ES-I3 (cell line): ENCODE results near the gene CTTN.
"Not testable (repeated sequence)": the region's sequence is repeated elsewhere in the genome, so short reads cannot be mapped to it uniquely, and the experiment has no call there.

Source experiments
- H3K36me3 ChIP-seq: 2 replicates; pipeline ENCODE4 v1.6.1; 2013; ENCODE audit warnings: mild to moderate bottlenecking, low read length, control low read depth, moderate library complexity; ENCODE audit not compliant: insufficient read depth
- H3K4me1 ChIP-seq: 2 replicates; pipeline ENCODE4 v1.6.1; 2013; ENCODE audit warnings: mild to moderate bottlenecking, control low read depth, low read length; ENCODE audit not compliant: insufficient read depth
- H3K9ac ChIP-seq: 2 replicates; pipeline ENCODE4 v1.6.1; 2013; ENCODE audit warnings: low read depth, mild to moderate bottlenecking, low read length, moderate library complexity
- H3K9me3 ChIP-seq: 2 replicates; pipeline ENCODE4 v1.6.1; 2013; ENCODE audit warnings: mild to moderate bottlenecking, low read length, moderate library complexity; ENCODE audit not compliant: control insufficient read depth, insufficient read depth

Gene CTTN

GRCh38 chr11:70367071-70367470 lies 31.3 kb upstream of the CTTN start:
- peaks cover 14% of the 10 kb centered on the region for H3K36me3 ChIP-seq
- no peak overlapping the region for H3K9ac ChIP-seq
- H3K9me3 ChIP-seq = no peaks in the 10 kb centered on the region
- no peaks in the 10 kb centered on the region for H3K4me1 ChIP-seq

- H3K4me1 ChIP-seq = no peaks in the 10 kb centered on the region
- no peak overlapping the region for H3K9ac ChIP-seq
- peaks cover 20% of the 10 kb centered on the region for H3K36me3 ChIP-seq
- no peaks in the 10 kb centered on the region for H3K9me3 ChIP-seq
Observed at GRCh38 chr11:70368961-70369360, 29.4 kb upstream of the CTTN start.

GRCh38 chr11:70371241-70371640 lies 27.1 kb upstream of the CTTN start:
- no peak overlapping the region for H3K9ac ChIP-seq
- no peaks in the 10 kb centered on the region for H3K9me3 ChIP-seq
- H3K36me3 ChIP-seq = peaks cover 32% of the 10 kb centered on the region
- H3K4me1 ChIP-seq = no peaks in the 10 kb centered on the region

GRCh38 chr11:70372076-70372475 lies 26.3 kb upstream of the CTTN start:
- no peaks in the 10 kb centered on the region for H3K4me1 ChIP-seq
- H3K36me3 ChIP-seq = peaks cover 35% of the 10 kb centered on the region
- no peak overlapping the region for H3K9ac ChIP-seq
- H3K9me3 ChIP-seq = no peaks in the 10 kb centered on the region

GRCh38 chr11:70376621-70377020 lies 21.7 kb upstream of the CTTN start:
- H3K36me3 ChIP-seq = peaks cover 31% of the 10 kb centered on the region
- H3K9me3 ChIP-seq = no peaks in the 10 kb centered on the region
- no peak overlapping the region for H3K9ac ChIP-seq
- peaks cover 2% of the 10 kb centered on the region for H3K4me1 ChIP-seq

- Histone ChIP-seq H3K36me3 (peaks cover 25% of the 10 kb centered on the region), H3K9ac (no peak overlapping the region), H3K9me3 (no peaks in the 10 kb centered on the region), H3K4me1 (peaks cover 11% of the 10 kb centered on the region)
Observed at GRCh38 chr11:70377645-70378044, 20.7 kb upstream of the CTTN start.

GRCh38 chr11:70378506-70379134 lies 19.7 kb upstream of the CTTN start:
- Histone ChIP-seq H3K9ac (no peak overlapping the region), H3K4me1 (peaks cover 11% of the 10 kb centered on the region), H3K36me3 (peaks cover 18% of the 10 kb centered on the region), H3K9me3 (no peaks in the 10 kb centered on the region)

- peaks cover 11% of the 10 kb centered on the region for H3K4me1 ChIP-seq
- H3K9me3 ChIP-seq = no peaks in the 10 kb centered on the region
- peaks cover 6% of the 10 kb centered on the region for H3K36me3 ChIP-seq
- H3K9ac ChIP-seq = no peak overlapping the region
Observed at GRCh38 chr11:70381350-70381749, 17.0 kb upstream of the CTTN start.

GRCh38 chr11:70381872-70382861 lies 16.2 kb upstream of the CTTN start:
- peaks cover 3% of the 10 kb centered on the region for H3K36me3 ChIP-seq
- no peak overlapping the region for H3K9ac ChIP-seq
- H3K9me3 ChIP-seq = no peaks in the 10 kb centered on the region
- H3K4me1 ChIP-seq = peaks cover 11% of the 10 kb centered on the region

GRCh38 chr11:70383664-70384565 lies 14.4 kb upstream of the CTTN start:
- H3K36me3 ChIP-seq = no peaks in the 10 kb centered on the region
- no peak overlapping the region for H3K9ac ChIP-seq
- no peaks in the 10 kb centered on the region for H3K9me3 ChIP-seq
- H3K4me1 ChIP-seq = peaks cover 11% of the 10 kb centered on the region

GRCh38 chr11:70384566-70385152 lies 13.7 kb upstream of the CTTN start:
- H3K9ac ChIP-seq = no peak overlapping the region
- peaks cover 16% of the 10 kb centered on the region for H3K4me1 ChIP-seq
- H3K36me3 ChIP-seq = no peaks in the 10 kb centered on the region
- no peaks in the 10 kb centered on the region for H3K9me3 ChIP-seq

- no peak overlapping the region for H3K9ac ChIP-seq
- H3K4me1 ChIP-seq = peaks cover 17% of the 10 kb centered on the region
- H3K9me3 ChIP-seq = no peaks in the 10 kb centered on the region
- no peaks in the 10 kb centered on the region for H3K36me3 ChIP-seq
Observed at GRCh38 chr11:70387564-70387963, 10.8 kb upstream of the CTTN start.

GRCh38 chr11:70389201-70389600 lies 9.1 kb upstream of the CTTN start:
- Histone ChIP-seq H3K9me3 (no peaks in the 10 kb centered on the region), H3K36me3 (no peaks in the 10 kb centered on the region), H3K4me1 (peaks cover 17% of the 10 kb centered on the region), H3K9ac (no peak overlapping the region)

GRCh38 chr11:70390882-70391281 lies 7.4 kb upstream of the CTTN start:
- H3K9ac ChIP-seq, H3K9me3 ChIP-seq, H3K36me3 ChIP-seq: not testable (repeated sequence)
- peaks cover 17% of the 10 kb centered on the region for H3K4me1 ChIP-seq
